ENCODE measurements around the gene TOM1L1.
A peak's percentile ranks its signal among the peaks of the same experiment; 100 is the strongest.

Gene TOM1L1

GRCh38 chr17:54948380-54948779 is 47.7 kb downstream of the TOM1L1 start:
- no peak for TF ChIP-seq CTCF (IDR thresholded peaks at IDR 0.05; ENCODE audit: low read depth, low read length, missing control alignments)
- Histone ChIP-seq H3K36me3 (replicated peaks) (no peaks in the 10 kb centered on the region), H3K27ac (peak overlapping the region; percentile 31), H3K27me3 (replicated peaks) (no peaks in the 10 kb centered on the region), H3K4me3 (ENCODE audit: low read depth, low read length) (no peak overlapping the region)
- in situ Hi-C loops (cut with HindIII; ENCODE audit: low pct_ligation_motif_present, low sequenced_read_pairs): no loop called here
- DNase-seq: peak; percentile 96

- H3K36me3 ChIP-seq (replicated peaks): peaks cover 2% of the 10 kb centered on the region
- no peak for DNase-seq
- no peak overlapping the region for H3K27ac ChIP-seq
- no peak for TF ChIP-seq CTCF (IDR thresholded peaks at IDR 0.05; ENCODE audit: low read depth, low read length, missing control alignments)
- no peak overlapping the region for H3K4me3 ChIP-seq (ENCODE audit: low read depth, low read length)
- no peaks in the 10 kb centered on the region for H3K27me3 ChIP-seq (replicated peaks)
- in situ Hi-C loops (cut with HindIII; ENCODE audit: low pct_ligation_motif_present, low sequenced_read_pairs): no loop called here
Observed at GRCh38 chr17:54950116-54950515, 49.5 kb downstream of the TOM1L1 start.

- in situ Hi-C loops (cut with HindIII; ENCODE audit: low pct_ligation_motif_present, low sequenced_read_pairs): no loop called here
- Histone ChIP-seq H3K27me3 (replicated peaks) (no peaks in the 10 kb centered on the region), H3K4me3 (ENCODE audit: low read depth, low read length) (no peak overlapping the region), H3K27ac (no peak overlapping the region), H3K36me3 (replicated peaks) (peaks cover 5% of the 10 kb centered on the region)
- TF ChIP-seq CTCF (IDR thresholded peaks at IDR 0.05; ENCODE audit: low read depth, low read length, missing control alignments): no peak
- no peak for DNase-seq
Observed at GRCh38 chr17:54951286-54951685, 50.6 kb downstream of the TOM1L1 start.

GRCh38 chr17:54956791-54957190 is 56.1 kb downstream of the TOM1L1 start:
- no peak overlapping the region for H3K27ac ChIP-seq
- no peak for TF ChIP-seq CTCF (IDR thresholded peaks at IDR 0.05; ENCODE audit: low read depth, low read length, missing control alignments)
- DNase-seq: no peak
- peaks cover 20% of the 10 kb centered on the region for H3K36me3 ChIP-seq (replicated peaks)
- in situ Hi-C loops (cut with HindIII; ENCODE audit: low pct_ligation_motif_present, low sequenced_read_pairs): no loop called here
- H3K27me3 ChIP-seq (replicated peaks): no peaks in the 10 kb centered on the region
- H3K4me3 ChIP-seq (ENCODE audit: low read depth, low read length): no peak overlapping the region

GRCh38 chr17:54967621-54968261 is 67.1 kb downstream of the TOM1L1 start:
- H3K4me3 ChIP-seq (ENCODE audit: low read depth, low read length): peak overlapping the region; percentile 90
- DNase-seq: peak; percentile 11
- peaks cover 12% of the 10 kb centered on the region for H3K36me3 ChIP-seq (replicated peaks)
- TF ChIP-seq CTCF (IDR thresholded peaks at IDR 0.05; ENCODE audit: low read depth, low read length, missing control alignments): no peak
- peak overlapping the region; percentile 78 for H3K27ac ChIP-seq
- no peaks in the 10 kb centered on the region for H3K27me3 ChIP-seq (replicated peaks)
- in situ Hi-C loops (cut with HindIII; ENCODE audit: low pct_ligation_motif_present, low sequenced_read_pairs): no loop called here
